ENCODE measurements around the gene WARS2.

DNA sequence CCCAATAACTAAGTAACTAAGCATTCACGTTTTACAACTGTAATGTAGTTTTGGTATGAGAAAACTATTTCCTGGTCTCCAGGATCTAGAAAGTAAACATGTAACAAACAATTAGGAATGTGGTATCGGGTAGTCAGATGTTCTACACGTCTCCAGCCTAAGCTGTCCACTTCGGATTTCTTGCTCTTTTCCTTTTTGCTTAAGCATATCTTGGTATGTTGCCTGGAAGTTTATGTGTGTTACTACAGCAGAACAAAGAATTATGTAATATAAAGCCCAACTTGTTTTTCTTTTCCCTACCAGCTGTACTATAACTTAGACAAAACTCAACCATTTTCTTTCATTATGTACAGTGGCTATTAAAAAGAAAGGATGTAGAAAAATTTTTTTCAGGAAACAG, 20.4 kb upstream of the WARS2 start:
- TF ChIP-seq, protein P1, sequence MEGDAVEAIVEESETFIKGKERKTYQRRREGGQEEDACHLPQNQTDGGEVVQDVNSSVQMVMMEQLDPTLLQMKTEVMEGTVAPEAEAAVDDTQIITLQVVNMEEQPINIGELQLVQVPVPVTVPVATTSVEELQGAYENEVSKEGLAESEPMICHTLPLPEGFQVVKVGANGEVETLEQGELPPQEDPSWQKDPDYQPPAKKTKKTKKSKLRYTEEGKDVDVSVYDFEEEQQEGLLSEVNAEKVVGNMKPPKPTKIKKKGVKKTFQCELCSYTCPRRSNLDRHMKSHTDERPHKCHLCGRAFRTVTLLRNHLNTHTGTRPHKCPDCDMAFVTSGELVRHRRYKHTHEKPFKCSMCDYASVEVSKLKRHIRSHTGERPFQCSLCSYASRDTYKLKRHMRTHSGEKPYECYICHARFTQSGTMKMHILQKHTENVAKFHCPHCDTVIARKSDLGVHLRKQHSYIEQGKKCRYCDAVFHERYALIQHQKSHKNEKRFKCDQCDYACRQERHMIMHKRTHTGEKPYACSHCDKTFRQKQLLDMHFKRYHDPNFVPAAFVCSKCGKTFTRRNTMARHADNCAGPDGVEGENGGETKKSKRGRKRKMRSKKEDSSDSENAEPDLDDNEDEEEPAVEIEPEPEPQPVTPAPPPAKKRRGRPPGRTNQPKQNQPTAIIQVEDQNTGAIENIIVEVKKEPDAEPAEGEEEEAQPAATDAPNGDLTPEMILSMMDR (IDR thresholded peaks at IDR 0.05) = no peak
- TF ChIP-seq POLR2A (IDR thresholded peaks at IDR 0.05) = no peak

All from right lobe of liver (tissue), 4 donors.